Loucy (cell line): ENCODE results near the gene C3orf20.
"Not testable (repeated sequence)": the region's sequence is repeated elsewhere in the genome, so short reads cannot be mapped to it uniquely, and the experiment has no call there.

ENCODE experiments used
- H2AFZ ChIP-seq: fragments of 200-600 bp; sonication (generic); 2 replicates; pipeline ENCODE4 v1.6.0; 2016; ENCODE audit warnings: antibody characterized with exemption, mild to moderate bottlenecking, low read length, moderate library complexity
- H3F3A ChIP-seq: fragments of 200-600 bp; 2 replicates; pipeline ENCODE4 v1.6.0; 2016; ENCODE audit warnings: antibody characterized with exemption, low read depth, mild to moderate bottlenecking
- H3K27me3 ChIP-seq: fragments of 200-600 bp; sonication (generic); 2 replicates; pipeline ENCODE4 v1.6.1; 2014; ENCODE audit warnings: low read length, mild to moderate bottlenecking; ENCODE audit not compliant: insufficient read depth, poor library complexity, severe bottlenecking
- H3K36me3 ChIP-seq: fragments of 200-600 bp; sonication (generic); 2 replicates; pipeline ENCODE4 v1.6.1; 2016; ENCODE audit warnings: low read length; ENCODE audit not compliant: insufficient read depth
- H3K4me1 ChIP-seq: fragments of 200-600 bp; sonication (generic); 2 replicates; pipeline ENCODE4 v1.5.1; 2014; ENCODE audit warnings: low read length, mild to moderate bottlenecking; ENCODE audit not compliant: insufficient read depth, poor library complexity, severe bottlenecking
- H3K4me2 ChIP-seq: fragments of 200-600 bp; sonication (generic); 2 replicates; pipeline ENCODE4 v1.6.0; 2014; ENCODE audit warnings: antibody characterized with exemption, low read length, low read depth, mild to moderate bottlenecking; ENCODE audit not compliant: poor library complexity, severe bottlenecking
- H3K4me3 ChIP-seq: fragments of 200-600 bp; sonication (generic); 2 replicates; pipeline ENCODE4 v1.5.1; 2014; ENCODE audit warnings: low read length, mild to moderate bottlenecking, mixed read lengths; ENCODE audit not compliant: poor library complexity, severe bottlenecking
- H3K79me2 ChIP-seq: fragments of 200-600 bp; sonication (generic); 2 replicates; pipeline ENCODE4 v1.6.1; 2014; ENCODE audit warnings: low read length; ENCODE audit not compliant: insufficient read depth
- H3K9ac ChIP-seq: fragments of 200-600 bp; sonication (generic); 2 replicates; pipeline ENCODE4 v1.6.0; 2014; ENCODE audit warnings: mild to moderate bottlenecking, low read depth, low read length, moderate library complexity; ENCODE audit not compliant: poor library complexity, severe bottlenecking
- H3K9me2 ChIP-seq: fragments of 200-600 bp; sonication (generic); replicated peaks from 2 replicates; pipeline ENCODE4 v1.6.1; 2016; ENCODE audit warnings: low read depth, low read length, mixed read lengths
- H3K9me3 ChIP-seq: fragments of 200-600 bp; sonication (generic); 2 replicates; pipeline ENCODE4 v1.6.1; 2014; ENCODE audit warnings: mild to moderate bottlenecking, antibody characterized with exemption, low read length, low read depth; ENCODE audit not compliant: insufficient read depth
- H4K20me1 ChIP-seq: fragments of 200-600 bp; sonication (generic); 2 replicates; pipeline ENCODE4 v1.6.0; 2014; ENCODE audit warnings: antibody characterized with exemption, low read length, mild to moderate bottlenecking; ENCODE audit not compliant: insufficient read depth, poor library complexity, severe bottlenecking
- EZH2phosphoT487 ChIP-seq: fragments of 200-600 bp; IDR thresholded peaks from 2 replicates; pipeline ENCODE4 v1.6.1; 2018; ENCODE audit warnings: antibody characterized with exemption, mild to moderate bottlenecking, moderate library complexity, borderline replicate concordance
- TF ChIP-seq, protein P1 (sequence below): fragments of 200-600 bp; sonication (generic); conservative IDR thresholded peaks from 2 replicates; pipeline ENCODE4 v1.5.1; 2014; ENCODE audit warnings: mild to moderate bottlenecking, antibody characterized with exemption, low read length

Gene C3orf20

DNA sequence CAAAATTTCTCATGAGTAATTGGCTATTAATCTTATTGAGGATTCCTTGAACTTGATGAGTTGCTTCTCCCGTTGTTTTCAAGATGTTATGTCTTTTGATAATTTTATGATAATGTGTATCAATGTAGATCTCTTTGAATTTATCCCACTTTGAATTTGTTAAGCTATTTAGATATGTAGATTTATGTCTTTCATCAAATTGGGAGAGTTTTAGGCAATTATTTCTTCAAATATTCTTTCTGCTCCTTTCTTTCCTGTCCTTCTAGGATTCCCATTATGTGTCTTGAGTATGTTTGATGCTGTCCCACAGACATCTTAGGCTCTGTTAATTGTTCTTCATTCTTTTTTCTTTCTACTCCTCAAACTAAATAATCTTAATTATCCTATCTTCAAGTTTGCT, 75.7 kb downstream of the C3orf20 start:
- no peak overlapping the region for H3K4me3 ChIP-seq
- no peak overlapping the region for H3K4me2 ChIP-seq
- H3K9me2 ChIP-seq = no peaks in the 10 kb centered on the region
- H4K20me1 ChIP-seq = no peaks in the 10 kb centered on the region
- no peaks in the 10 kb centered on the region for H3K79me2 ChIP-seq
- H2AFZ ChIP-seq = no peak overlapping the region
- H3K9ac ChIP-seq = no peak overlapping the region
- H3K27me3 ChIP-seq = peaks cover 16% of the 10 kb centered on the region
- no peaks in the 10 kb centered on the region for H3K4me1 ChIP-seq
- H3K36me3 ChIP-seq = no peaks in the 10 kb centered on the region
- TF ChIP-seq, protein P1, sequence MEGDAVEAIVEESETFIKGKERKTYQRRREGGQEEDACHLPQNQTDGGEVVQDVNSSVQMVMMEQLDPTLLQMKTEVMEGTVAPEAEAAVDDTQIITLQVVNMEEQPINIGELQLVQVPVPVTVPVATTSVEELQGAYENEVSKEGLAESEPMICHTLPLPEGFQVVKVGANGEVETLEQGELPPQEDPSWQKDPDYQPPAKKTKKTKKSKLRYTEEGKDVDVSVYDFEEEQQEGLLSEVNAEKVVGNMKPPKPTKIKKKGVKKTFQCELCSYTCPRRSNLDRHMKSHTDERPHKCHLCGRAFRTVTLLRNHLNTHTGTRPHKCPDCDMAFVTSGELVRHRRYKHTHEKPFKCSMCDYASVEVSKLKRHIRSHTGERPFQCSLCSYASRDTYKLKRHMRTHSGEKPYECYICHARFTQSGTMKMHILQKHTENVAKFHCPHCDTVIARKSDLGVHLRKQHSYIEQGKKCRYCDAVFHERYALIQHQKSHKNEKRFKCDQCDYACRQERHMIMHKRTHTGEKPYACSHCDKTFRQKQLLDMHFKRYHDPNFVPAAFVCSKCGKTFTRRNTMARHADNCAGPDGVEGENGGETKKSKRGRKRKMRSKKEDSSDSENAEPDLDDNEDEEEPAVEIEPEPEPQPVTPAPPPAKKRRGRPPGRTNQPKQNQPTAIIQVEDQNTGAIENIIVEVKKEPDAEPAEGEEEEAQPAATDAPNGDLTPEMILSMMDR = no peak
- TF ChIP-seq EZH2phosphoT487 = no peak
- no peaks in the 10 kb centered on the region for H3F3A ChIP-seq
- no peaks in the 10 kb centered on the region for H3K9me3 ChIP-seq

DNA sequence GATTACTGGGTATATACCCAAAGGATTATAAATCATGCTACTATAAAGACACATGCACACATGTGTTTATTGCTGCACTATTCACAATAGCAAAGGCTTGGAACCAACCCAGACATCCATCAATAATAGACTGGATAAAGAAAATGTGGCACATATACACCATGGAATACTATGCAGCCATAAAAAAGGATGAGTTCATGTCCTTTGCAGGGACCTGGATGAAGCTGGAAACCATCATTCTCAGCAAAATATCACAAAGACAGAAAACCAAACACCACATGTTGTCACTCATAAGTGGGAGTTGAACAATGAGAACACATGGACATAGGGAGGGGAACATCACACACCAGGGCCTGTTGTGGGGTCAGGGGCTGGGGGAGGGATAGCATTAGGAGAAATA, 78.0 kb downstream of the C3orf20 start:
- H2AFZ ChIP-seq, H3F3A ChIP-seq, H3K9me2 ChIP-seq, H3K4me3 ChIP-seq, H4K20me1 ChIP-seq, H3K4me1 ChIP-seq, H3K9me3 ChIP-seq, H3K9ac ChIP-seq, H3K4me2 ChIP-seq, H3K79me2 ChIP-seq, H3K27me3 ChIP-seq, H3K36me3 ChIP-seq: not testable (repeated sequence)

DNA sequence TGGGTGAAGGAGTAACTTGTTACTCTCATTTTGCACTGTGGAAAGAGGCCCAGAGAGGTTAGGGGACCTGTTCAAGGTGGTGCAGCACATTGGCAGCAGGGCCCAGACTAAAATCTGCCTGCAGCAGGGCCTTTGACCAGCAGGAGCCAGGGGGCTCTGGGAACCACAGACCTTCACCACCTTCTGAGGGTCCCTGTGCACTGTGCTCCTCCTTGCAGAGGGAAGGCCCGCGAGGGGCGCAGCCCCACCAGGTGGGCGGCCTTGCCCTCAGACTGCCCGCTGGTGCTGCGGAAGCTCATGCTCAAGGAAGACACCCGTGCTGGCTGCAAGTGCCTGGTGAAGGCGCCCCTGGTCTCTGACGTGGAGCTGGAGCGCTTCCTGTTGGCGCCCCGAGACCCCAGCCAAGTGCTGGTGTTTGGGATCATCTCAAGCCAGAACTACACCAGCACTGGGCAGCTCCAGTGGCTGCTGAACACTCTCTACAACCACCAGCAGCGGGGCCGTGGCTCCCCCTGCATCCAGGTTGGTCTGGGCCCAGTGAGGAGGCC, 82.3 kb downstream of the C3orf20 start:
- Histone ChIP-seq H2AFZ (no peak overlapping the region), H3K9me2 (no peaks in the 10 kb centered on the region), H4K20me1 (no peaks in the 10 kb centered on the region), H3K4me2 (no peak overlapping the region), H3K27me3 (no peaks in the 10 kb centered on the region), H3K79me2 (no peaks in the 10 kb centered on the region), H3K9ac (no peak overlapping the region), H3F3A (no peaks in the 10 kb centered on the region), H3K36me3 (no peaks in the 10 kb centered on the region), H3K4me1 (no peaks in the 10 kb centered on the region), H3K4me3 (no peak overlapping the region), H3K9me3 (no peaks in the 10 kb centered on the region)
- TF ChIP-seq, protein P1 = no peak
- TF ChIP-seq EZH2phosphoT487 = no peak

DNA sequence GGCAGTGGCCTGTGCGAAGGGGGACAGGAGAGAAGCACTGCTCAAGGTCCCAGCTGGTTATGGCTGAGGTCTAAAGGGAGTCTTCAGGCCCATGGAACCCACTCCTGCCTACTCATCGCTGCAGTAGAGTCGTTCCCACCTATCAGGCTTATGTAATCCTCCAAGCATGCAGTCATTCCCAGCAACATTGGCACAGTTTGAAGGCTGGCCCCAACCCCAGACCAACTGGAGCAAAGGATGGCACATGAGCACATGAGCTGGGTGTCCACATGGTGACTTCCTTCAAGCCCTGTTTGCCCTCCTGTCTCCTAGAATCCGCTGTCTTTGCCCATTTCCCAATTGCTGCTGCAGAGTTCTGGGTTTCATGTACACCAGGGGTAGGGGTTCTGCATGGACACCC, 83.4 kb downstream of the C3orf20 start:
- Histone ChIP-seq H3K27me3 (no peaks in the 10 kb centered on the region), H3K4me2 (no peak overlapping the region), H3K9me3 (no peaks in the 10 kb centered on the region), H4K20me1 (no peaks in the 10 kb centered on the region), H3K4me1 (no peaks in the 10 kb centered on the region), H3K36me3 (no peaks in the 10 kb centered on the region), H3K9me2 (no peaks in the 10 kb centered on the region), H3K9ac (no peak overlapping the region), H2AFZ (no peak overlapping the region), H3K79me2 (no peaks in the 10 kb centered on the region), H3F3A (no peaks in the 10 kb centered on the region), H3K4me3 (no peak overlapping the region)
- TF ChIP-seq, protein P1 = no peak
- TF ChIP-seq EZH2phosphoT487 = no peak
